Liver (tissue), 9 donors: ENCODE measurements around the gene PTPRN2. TPM values are rescaled to one million over a fixed set of nuclear protein-coding genes. Genes with fewer than 3 reads are reported as not detected.

Experiments
- DNase-seq: peaks from one replicate; pipeline ENCODE4 v3.0.0-alpha.2; 2017; ENCODE audit warnings: low spot score
- H3K27ac ChIP-seq, 2 donors: one replicate each; pipeline ENCODE4 v1.7.0; 2013; ENCODE audit warnings: inconsistent platforms in 2 of 2, low read length in 2 of 2, control low read depth in 1 of 2, low read depth in 1 of 2, mild to moderate bottlenecking in 1 of 2
- H3K27me3 ChIP-seq, 4 donors: one replicate each; pipeline versions ENCODE4 v1.6.1 to v1.7.0; 2013; ENCODE audit warnings: low read length in 3 of 4, inconsistent platforms in 1 of 4, mild to moderate bottlenecking in 1 of 4, moderate library complexity in 1 of 4; ENCODE audit not compliant: control insufficient read depth in 4 of 4, insufficient read depth in 4 of 4
- H3K36me3 ChIP-seq, 4 donors: one replicate each; pipeline versions ENCODE4 v1.6.1 to v1.7.0; 2013; ENCODE audit warnings: low read length in 3 of 4, mild to moderate bottlenecking in 3 of 4, low read depth in 1 of 4, moderate library complexity in 1 of 4; ENCODE audit not compliant: control insufficient read depth in 4 of 4, insufficient read depth in 3 of 4
- H3K4me1 ChIP-seq, 4 donors: one replicate each; pipeline versions ENCODE4 v1.6.1 to v1.7.0; 2013; ENCODE audit warnings: low read length in 3 of 4, mild to moderate bottlenecking in 3 of 4, moderate library complexity in 1 of 4; ENCODE audit not compliant: control insufficient read depth in 4 of 4, insufficient read depth in 4 of 4
- H3K4me3 ChIP-seq, 3 donors: one replicate each; pipeline versions ENCODE4 v1.6.1 to v1.7.0; 2013; ENCODE audit warnings: low read length in 3 of 3, control low read depth in 1 of 3, low read depth in 1 of 3, mild to moderate bottlenecking in 1 of 3
- H3K9ac ChIP-seq, 2 donors: one replicate each; pipeline ENCODE4 v1.7.0; 2013; ENCODE audit warnings: low read length in 2 of 2, mild to moderate bottlenecking in 2 of 2, moderate library complexity in 2 of 2, control low read depth in 1 of 2, low read depth in 1 of 2
- H3K9me3 ChIP-seq, 4 donors: one replicate each; pipeline versions ENCODE4 v1.6.1 to v1.7.0; 2013; ENCODE audit warnings: low read length in 3 of 4; ENCODE audit not compliant: control insufficient read depth in 4 of 4
- EGR1 ChIP-seq, 2 donors: IDR thresholded peaks; 2 replicates each; pipeline ENCODE4 v1.6.1; 2016 to 2018; ENCODE audit warnings: antibody characterized with exemption in 2 of 2, low read depth in 2 of 2
- FOXA1 ChIP-seq: IDR thresholded peaks from 2 replicates; pipeline ENCODE4 v1.6.1; 2016; ENCODE audit warnings: antibody characterized with exemption
- FOXA2 ChIP-seq: IDR thresholded peaks from 2 replicates; pipeline ENCODE4 v1.6.1; 2016; ENCODE audit warnings: antibody characterized with exemption
- GABPA ChIP-seq, 2 donors: IDR thresholded peaks in 1 of 2; conservative IDR thresholded peaks in 1 of 2; 2 replicates each; pipeline ENCODE4 v1.6.1; 2016; ENCODE audit warnings: antibody characterized with exemption in 2 of 2, mild to moderate bottlenecking in 1 of 2, moderate library complexity in 1 of 2
- HNF4A ChIP-seq, 2 donors: conservative IDR thresholded peaks; 2 replicates each; pipeline ENCODE4 v1.6.1; 2016; ENCODE audit warnings: antibody characterized with exemption in 2 of 2, mild to moderate bottlenecking in 2 of 2
- HNF4G ChIP-seq: IDR thresholded peaks from 2 replicates; pipeline ENCODE4 v1.6.1; 2016; ENCODE audit warnings: antibody characterized with exemption
- JUND ChIP-seq, 2 donors: IDR thresholded peaks; 2 replicates each; pipeline ENCODE4 v1.6.1; 2016; ENCODE audit warnings: antibody characterized with exemption in 2 of 2
- NR2F2 ChIP-seq: IDR thresholded peaks from 2 replicates; pipeline ENCODE4 v1.6.1; 2016; ENCODE audit warnings: antibody characterized with exemption
- RAD21 ChIP-seq, 2 donors: IDR thresholded peaks; 2 replicates each; pipeline ENCODE4 v1.6.1; 2016; ENCODE audit warnings: antibody characterized with exemption in 2 of 2, mild to moderate bottlenecking in 2 of 2
- RXRA ChIP-seq, 2 donors: IDR thresholded peaks; 2 replicates each; pipeline ENCODE4 v1.6.1; 2017 to 2018; ENCODE audit warnings: antibody characterized with exemption in 2 of 2, mild to moderate bottlenecking in 1 of 2
- SP1 ChIP-seq: IDR thresholded peaks from 2 replicates; pipeline ENCODE4 v1.6.1; 2018; ENCODE audit warnings: antibody characterized with exemption, mild to moderate bottlenecking
- TAF1 ChIP-seq: conservative IDR thresholded peaks from 2 replicates; pipeline ENCODE4 v1.6.1; 2016; ENCODE audit warnings: antibody characterized with exemption, mild to moderate bottlenecking
- YY1 ChIP-seq: IDR thresholded peaks from 2 replicates; pipeline ENCODE4 v1.6.1; 2016; ENCODE audit warnings: antibody characterized with exemption, mild to moderate bottlenecking
- WGBS: extraction: QIAGEN DNeasy Blood & Tissue Kit; methylation state at CpG from one replicate; pipeline ENCODE4 v1.1.7; 2013; 5-methylcytosine and 5-hydroxymethylcytosine counted together
- polyA plus RNA-seq, 2 donors: library from polyadenylated mRNA; stranded (reverse) in 1 of 2; unstranded in 1 of 2; fragments of 200-250 nt in 1 of 2; fragments of >200 nt in 1 of 2; fragmentation: Nextera tagmentation in 1 of 2; extraction: Ambion mirVana in 1 of 2; gene quantifications; one replicate each; pipeline versions ENCODE4 v1.2.1 to v1.2.3, GENCODE V29; 2013 to 2015
- total RNA-seq, 2 donors: library from RNA; depleted of rRNA; stranded (reverse); fragments of >200 nt; gene quantifications; one replicate each; pipeline ENCODE4 v1.2.3, GENCODE V29; 2014
- TF ChIP-seq, protein P1 (sequence below): IDR thresholded peaks from 2 replicates; pipeline ENCODE4 v1.6.1; 2016; ENCODE audit warnings: antibody characterized with exemption
- TF ChIP-seq, protein P2 (sequence below): IDR thresholded peaks from 2 replicates; pipeline ENCODE4 v1.6.1; 2016; ENCODE audit warnings: antibody characterized with exemption
- TF ChIP-seq, protein P3 (sequence below): IDR thresholded peaks from 2 replicates; pipeline ENCODE4 v1.6.1; 2016; ENCODE audit warnings: antibody characterized with exemption
- TF ChIP-seq, protein P4 (sequence below): fragments of 150-350 bp; IDR thresholded peaks from 2 replicates; pipeline ENCODE4 v1.5.1; 2017; ENCODE audit warnings: improper control_type of control experiment, low read depth, low read length; ENCODE audit not compliant: missing input control
- TF ChIP-seq, protein P5 (sequence below): IDR thresholded peaks from 2 replicates; pipeline ENCODE4 v1.6.1; 2016; ENCODE audit warnings: antibody characterized with exemption, mild to moderate bottlenecking
- donor health status: healthy.
- donor health status: healthy.
- donor health status: healthy.
- donor health status: healthy.
- donor health status: healthy.

PTPRN2 gene
- total and polyA plus RNA-seq, 4 donors = 0.75 to 1.9 (median 1.1) TPM

DNA sequence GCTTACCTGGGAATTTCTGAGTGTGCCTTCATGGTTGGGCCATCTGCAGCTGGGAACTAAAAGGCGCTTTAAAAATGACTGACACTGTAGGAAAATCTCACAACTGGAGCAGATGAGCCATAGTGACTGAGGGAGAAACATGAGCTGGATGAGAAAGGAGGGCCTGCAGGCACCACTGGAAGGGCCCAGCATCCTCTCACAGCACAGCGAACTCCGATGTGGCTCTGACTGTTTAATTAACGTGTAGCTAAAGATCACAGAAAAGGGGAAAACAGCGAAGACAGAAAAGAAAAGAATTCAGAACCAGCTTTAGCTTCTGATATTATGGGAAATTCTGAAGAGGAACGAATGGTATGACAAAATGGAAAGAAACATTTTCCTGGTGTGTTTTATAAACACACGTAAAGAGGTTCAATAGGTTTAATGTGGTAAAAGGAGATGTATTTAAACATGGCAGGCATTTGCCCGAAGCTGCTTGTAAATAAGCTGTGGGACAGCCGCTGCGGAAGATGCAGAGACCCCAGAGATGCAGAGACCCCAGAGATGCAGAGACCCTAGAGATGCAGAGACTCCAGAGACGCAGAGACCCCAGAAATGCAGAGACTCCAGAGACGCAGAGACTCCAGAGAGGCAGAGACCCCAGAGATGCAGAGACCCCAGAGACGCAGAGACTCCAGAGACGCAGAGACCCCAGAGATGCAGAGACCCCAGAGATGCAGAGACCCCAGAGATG, 534.3 kb downstream of the PTPRN2 start:
- TF ChIP-seq EGR1 (IDR thresholded peaks at IDR 0.05; ENCODE audit: low read depth in 2 of 2) (no peak), GABPA (IDR thresholded peaks at IDR 0.05 in 1 of 2, conservative IDR thresholded peaks at IDR 0.05 in 1 of 2) (no peak), FOXA1 (no peak), JUND (IDR thresholded peaks at IDR 0.05) (no peak), TAF1 (no peak), RAD21 (IDR thresholded peaks at IDR 0.05) (no peak), SP1 (no peak), HNF4A (conservative IDR thresholded peaks at IDR 0.05) (no peak), NR2F2 (no peak), RXRA (IDR thresholded peaks at IDR 0.05) (no peak), YY1 (no peak)
- TF ChIP-seq, protein P1, sequence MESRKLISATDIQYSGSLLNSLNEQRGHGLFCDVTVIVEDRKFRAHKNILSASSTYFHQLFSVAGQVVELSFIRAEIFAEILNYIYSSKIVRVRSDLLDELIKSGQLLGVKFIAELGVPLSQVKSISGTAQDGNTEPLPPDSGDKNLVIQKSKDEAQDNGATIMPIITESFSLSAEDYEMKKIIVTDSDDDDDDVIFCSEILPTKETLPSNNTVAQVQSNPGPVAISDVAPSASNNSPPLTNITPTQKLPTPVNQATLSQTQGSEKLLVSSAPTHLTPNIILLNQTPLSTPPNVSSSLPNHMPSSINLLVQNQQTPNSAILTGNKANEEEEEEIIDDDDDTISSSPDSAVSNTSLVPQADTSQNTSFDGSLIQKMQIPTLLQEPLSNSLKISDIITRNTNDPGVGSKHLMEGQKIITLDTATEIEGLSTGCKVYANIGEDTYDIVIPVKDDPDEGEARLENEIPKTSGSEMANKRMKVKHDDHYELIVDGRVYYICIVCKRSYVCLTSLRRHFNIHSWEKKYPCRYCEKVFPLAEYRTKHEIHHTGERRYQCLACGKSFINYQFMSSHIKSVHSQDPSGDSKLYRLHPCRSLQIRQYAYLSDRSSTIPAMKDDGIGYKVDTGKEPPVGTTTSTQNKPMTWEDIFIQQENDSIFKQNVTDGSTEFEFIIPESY = no peak
- TF ChIP-seq, protein P2, sequence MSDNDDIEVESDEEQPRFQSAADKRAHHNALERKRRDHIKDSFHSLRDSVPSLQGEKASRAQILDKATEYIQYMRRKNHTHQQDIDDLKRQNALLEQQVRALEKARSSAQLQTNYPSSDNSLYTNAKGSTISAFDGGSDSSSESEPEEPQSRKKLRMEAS = no peak
- TF ChIP-seq, protein P3, sequence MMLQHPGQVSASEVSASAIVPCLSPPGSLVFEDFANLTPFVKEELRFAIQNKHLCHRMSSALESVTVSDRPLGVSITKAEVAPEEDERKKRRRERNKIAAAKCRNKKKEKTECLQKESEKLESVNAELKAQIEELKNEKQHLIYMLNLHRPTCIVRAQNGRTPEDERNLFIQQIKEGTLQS = no peak
- TF ChIP-seq, protein P4, sequence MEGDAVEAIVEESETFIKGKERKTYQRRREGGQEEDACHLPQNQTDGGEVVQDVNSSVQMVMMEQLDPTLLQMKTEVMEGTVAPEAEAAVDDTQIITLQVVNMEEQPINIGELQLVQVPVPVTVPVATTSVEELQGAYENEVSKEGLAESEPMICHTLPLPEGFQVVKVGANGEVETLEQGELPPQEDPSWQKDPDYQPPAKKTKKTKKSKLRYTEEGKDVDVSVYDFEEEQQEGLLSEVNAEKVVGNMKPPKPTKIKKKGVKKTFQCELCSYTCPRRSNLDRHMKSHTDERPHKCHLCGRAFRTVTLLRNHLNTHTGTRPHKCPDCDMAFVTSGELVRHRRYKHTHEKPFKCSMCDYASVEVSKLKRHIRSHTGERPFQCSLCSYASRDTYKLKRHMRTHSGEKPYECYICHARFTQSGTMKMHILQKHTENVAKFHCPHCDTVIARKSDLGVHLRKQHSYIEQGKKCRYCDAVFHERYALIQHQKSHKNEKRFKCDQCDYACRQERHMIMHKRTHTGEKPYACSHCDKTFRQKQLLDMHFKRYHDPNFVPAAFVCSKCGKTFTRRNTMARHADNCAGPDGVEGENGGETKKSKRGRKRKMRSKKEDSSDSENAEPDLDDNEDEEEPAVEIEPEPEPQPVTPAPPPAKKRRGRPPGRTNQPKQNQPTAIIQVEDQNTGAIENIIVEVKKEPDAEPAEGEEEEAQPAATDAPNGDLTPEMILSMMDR = no peak
- Histone ChIP-seq H3K36me3 (no peaks in the 10 kb centered on the region), H3K4me1 (no peaks in the 10 kb centered on the region), H3K27ac (no peak overlapping the region), H3K4me3 (no peak overlapping the region), H3K27me3 (no peaks in the 10 kb centered on the region), H3K9ac (no peak overlapping the region), H3K9me3 (no peaks in the 10 kb centered on the region)
- no peak for DNase-seq
- WGBS = 84% methylated on average over 14 of the region's 14 CpGs

DNA sequence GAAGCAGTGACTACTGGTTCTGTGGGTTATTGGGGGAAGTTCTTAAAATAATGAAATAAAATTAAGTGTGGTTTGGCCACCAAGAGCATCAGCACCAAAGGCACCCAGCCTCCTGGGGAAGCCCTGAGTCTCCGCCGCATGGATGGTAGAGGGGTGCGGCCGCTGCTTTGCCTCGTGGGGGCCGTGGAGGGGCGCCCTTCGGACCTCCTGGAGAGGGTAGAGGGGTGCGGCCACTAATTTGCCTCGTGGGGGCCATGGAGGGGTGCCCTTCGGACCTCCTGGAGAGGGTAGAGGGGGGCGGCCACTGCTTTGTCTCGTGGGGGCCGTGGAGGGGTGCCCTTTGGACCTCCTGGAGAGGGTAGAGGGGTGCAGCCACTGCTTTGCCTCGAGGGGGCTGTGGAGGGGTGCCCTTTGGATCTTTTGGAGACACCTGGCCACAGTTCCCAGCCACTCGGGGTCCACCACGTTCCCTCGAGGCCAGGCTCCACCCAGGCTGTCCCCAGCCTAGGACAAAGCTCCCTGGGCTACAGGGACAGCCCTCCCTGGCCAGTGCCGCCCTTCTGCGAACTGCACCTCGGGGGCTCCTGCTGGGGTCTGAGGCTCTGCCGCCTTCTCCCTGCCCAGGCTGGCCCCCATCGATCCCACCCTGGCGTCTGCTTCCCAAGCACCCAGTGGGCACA, 535.1 kb downstream of the PTPRN2 start:
- DNase-seq = no peak
- no peaks in the 10 kb centered on the region for H3K27me3 ChIP-seq
- TF ChIP-seq YY1 = no peak
- no peak for TF ChIP-seq RAD21 (IDR thresholded peaks at IDR 0.05)
- TF ChIP-seq EGR1 (IDR thresholded peaks at IDR 0.05; ENCODE audit: low read depth in 2 of 2) = no peak
- TF ChIP-seq, protein P2 = no peak
- TF ChIP-seq JUND (IDR thresholded peaks at IDR 0.05) = no peak
- TF ChIP-seq HNF4A (conservative IDR thresholded peaks at IDR 0.05) = no peak
- no peak for TF ChIP-seq TAF1
- no peak for TF ChIP-seq FOXA2
- TF ChIP-seq FOXA1 = no peak
- TF ChIP-seq, protein P3 = no peak
- no peak for TF ChIP-seq RXRA (IDR thresholded peaks at IDR 0.05)
- TF ChIP-seq HNF4G = no peak
- TF ChIP-seq, protein P1 = no peak
- no peak for TF ChIP-seq GABPA (IDR thresholded peaks at IDR 0.05 in 1 of 2, conservative IDR thresholded peaks at IDR 0.05 in 1 of 2)
- TF ChIP-seq, protein P5, sequence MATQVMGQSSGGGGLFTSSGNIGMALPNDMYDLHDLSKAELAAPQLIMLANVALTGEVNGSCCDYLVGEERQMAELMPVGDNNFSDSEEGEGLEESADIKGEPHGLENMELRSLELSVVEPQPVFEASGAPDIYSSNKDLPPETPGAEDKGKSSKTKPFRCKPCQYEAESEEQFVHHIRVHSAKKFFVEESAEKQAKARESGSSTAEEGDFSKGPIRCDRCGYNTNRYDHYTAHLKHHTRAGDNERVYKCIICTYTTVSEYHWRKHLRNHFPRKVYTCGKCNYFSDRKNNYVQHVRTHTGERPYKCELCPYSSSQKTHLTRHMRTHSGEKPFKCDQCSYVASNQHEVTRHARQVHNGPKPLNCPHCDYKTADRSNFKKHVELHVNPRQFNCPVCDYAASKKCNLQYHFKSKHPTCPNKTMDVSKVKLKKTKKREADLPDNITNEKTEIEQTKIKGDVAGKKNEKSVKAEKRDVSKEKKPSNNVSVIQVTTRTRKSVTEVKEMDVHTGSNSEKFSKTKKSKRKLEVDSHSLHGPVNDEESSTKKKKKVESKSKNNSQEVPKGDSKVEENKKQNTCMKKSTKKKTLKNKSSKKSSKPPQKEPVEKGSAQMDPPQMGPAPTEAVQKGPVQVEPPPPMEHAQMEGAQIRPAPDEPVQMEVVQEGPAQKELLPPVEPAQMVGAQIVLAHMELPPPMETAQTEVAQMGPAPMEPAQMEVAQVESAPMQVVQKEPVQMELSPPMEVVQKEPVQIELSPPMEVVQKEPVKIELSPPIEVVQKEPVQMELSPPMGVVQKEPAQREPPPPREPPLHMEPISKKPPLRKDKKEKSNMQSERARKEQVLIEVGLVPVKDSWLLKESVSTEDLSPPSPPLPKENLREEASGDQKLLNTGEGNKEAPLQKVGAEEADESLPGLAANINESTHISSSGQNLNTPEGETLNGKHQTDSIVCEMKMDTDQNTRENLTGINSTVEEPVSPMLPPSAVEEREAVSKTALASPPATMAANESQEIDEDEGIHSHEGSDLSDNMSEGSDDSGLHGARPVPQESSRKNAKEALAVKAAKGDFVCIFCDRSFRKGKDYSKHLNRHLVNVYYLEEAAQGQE = no peak
- TF ChIP-seq SP1 = no peak

More for the DNA sequence above, 535.1 kb downstream of the PTPRN2 start:
- no peak overlapping the region for H3K4me3 ChIP-seq
- WGBS = 80% methylated on average over 24 of the region's 24 CpGs
- no peaks in the 10 kb centered on the region for H3K9me3 ChIP-seq
- no peaks in the 10 kb centered on the region for H3K4me1 ChIP-seq
- no peak overlapping the region for H3K27ac ChIP-seq
- no peak overlapping the region for H3K9ac ChIP-seq
- no peaks in the 10 kb centered on the region for H3K36me3 ChIP-seq
